IMR-90 (cell line): Measurements from ENCODE around the gene OR2T4. TPM values are rescaled to one million over a fixed set of nuclear protein-coding genes. Genes with fewer than 3 reads are reported as not detected.

Experiments
- ATAC-seq: fragments of 200-7000 bp; cut with Tn5 transposase; 2 replicates; pipeline ENCODE4 v1.9.1; 2020; ENCODE audit warnings: low read depth, mild to moderate bottlenecking, moderate library complexity
- BruUV-seq: library from RNA; stranded (reverse); fragments of 400-500 nt; replicated peaks from 2 replicates; lab custom pipeline; 2021; lab: Mats Ljungman, UMichigan
- CTCF ChIA-PET: fragments of 300-600 bp; formaldehyde crosslinking; extraction: SDS; loops from one replicate; lab custom pipeline; 2021; ENCODE audit warnings: antibody characterized with exemption; lab: Yijun Ruan, JAX
- POLR2A ChIA-PET: fragments of 300-600 bp; sonication (Branson Sonifier 250); formaldehyde crosslinking; loops from one replicate; lab custom pipeline; 2022; ENCODE audit warnings: antibody characterized with exemption; ENCODE audit not compliant: unreplicated experiment; lab: Charles Lee
- DNase-seq: peaks from one replicate; pipeline ENCODE4 v3.0.0; 2013
- H2AFZ ChIP-seq: replicated peaks from 2 replicates; pipeline ENCODE3; 2013; ENCODE audit warnings: low read length, mild to moderate bottlenecking; ENCODE audit not compliant: poor library complexity
- H2AK5ac ChIP-seq: 2 replicates; pipeline ENCODE4 v1.6.1; 2013; ENCODE audit warnings: low read depth, low read length, inconsistent platforms
- H2AK9ac ChIP-seq: replicated peaks from 2 replicates; pipeline ENCODE3; 2013; ENCODE audit warnings: mild to moderate bottlenecking, low read depth, low read length, moderate library complexity; ENCODE audit not compliant: poor library complexity
- H2BK120ac ChIP-seq: 2 replicates; pipeline ENCODE4 v1.6.1; 2013; ENCODE audit warnings: low read depth, low read length, inconsistent platforms
- H2BK15ac ChIP-seq: 3 replicates; pipeline ENCODE4 v1.6.1; 2013; ENCODE audit warnings: low read depth, low read length, inconsistent platforms
- H2BK20ac ChIP-seq: 2 replicates; pipeline ENCODE4 v1.6.1; 2013; ENCODE audit warnings: low read depth, mild to moderate bottlenecking, inconsistent platforms, low read length, moderate library complexity
- H2BK5ac ChIP-seq: 2 replicates; pipeline ENCODE4 v1.6.1; 2013; ENCODE audit warnings: mild to moderate bottlenecking, low read depth, low read length, inconsistent platforms; ENCODE audit not compliant: poor library complexity, severe bottlenecking
- H3K14ac ChIP-seq: replicated peaks from 2 replicates; pipeline ENCODE4 v1.6.1; 2013; ENCODE audit warnings: low read depth, low read length, inconsistent platforms
- H3K18ac ChIP-seq: 2 replicates; pipeline ENCODE4 v1.6.1; 2013; ENCODE audit warnings: low read depth, low read length, control low read depth
- H3K23ac ChIP-seq: 2 replicates; pipeline ENCODE4 v1.6.1; 2013; ENCODE audit warnings: low read depth, low read length, inconsistent platforms
- H3K27ac ChIP-seq: 2 replicates; pipeline ENCODE4 v1.5.1; 2013; ENCODE audit warnings: mild to moderate bottlenecking, control low read depth, low read length; ENCODE audit not compliant: insufficient read depth
- H3K27me3 ChIP-seq: 2 replicates; pipeline ENCODE4 v1.6.1; 2013; ENCODE audit warnings: low read length; ENCODE audit not compliant: control insufficient read depth, insufficient read depth
- H3K36me3 ChIP-seq: 2 replicates; pipeline ENCODE4 v1.6.1; 2013; ENCODE audit warnings: low read length, mixed read lengths; ENCODE audit not compliant: control insufficient read depth, insufficient read depth
- H3K4ac ChIP-seq: 2 replicates; pipeline ENCODE4 v1.6.1; 2013; ENCODE audit warnings: low read depth, low read length, inconsistent platforms
- H3K4me1 ChIP-seq: 2 replicates; pipeline ENCODE4 v1.6.1; 2013; ENCODE audit warnings: low read length, mixed read lengths; ENCODE audit not compliant: control insufficient read depth, insufficient read depth
- H3K4me2 ChIP-seq: 2 replicates; pipeline ENCODE4 v1.6.1; 2013; ENCODE audit warnings: low read depth, mild to moderate bottlenecking, control low read depth, low read length, moderate library complexity
- H3K4me3 ChIP-seq: 2 replicates; pipeline ENCODE4 v1.5.1; 2013; ENCODE audit warnings: low read depth, mild to moderate bottlenecking, control low read depth, low read length, moderate library complexity; ENCODE audit not compliant: insufficient read depth
- H3K56ac ChIP-seq: 2 replicates; pipeline ENCODE4 v1.6.1; 2013; ENCODE audit warnings: low read length, inconsistent platforms; ENCODE audit not compliant: insufficient read depth; ENCODE audit errors: extremely low read depth
- H3K79me1 ChIP-seq, 2 experiments: 2 replicates each; pipeline ENCODE4 v1.6.1; 2013; ENCODE audit warnings: low read length in 2 of 2, inconsistent platforms in 1 of 2, low read depth in 1 of 2
- H3K9ac ChIP-seq: 2 replicates; pipeline ENCODE4 v1.6.1; 2013; ENCODE audit warnings: low read depth, low read length, control low read depth
- H3K9me1 ChIP-seq: 2 replicates; pipeline ENCODE4 v1.6.1; 2013; ENCODE audit warnings: low read length, inconsistent platforms; ENCODE audit not compliant: insufficient read depth
- H3K9me3 ChIP-seq: 2 replicates; pipeline ENCODE4 v1.6.1; 2013; ENCODE audit warnings: low read length; ENCODE audit not compliant: control insufficient read depth, insufficient read depth
- H4K20me1 ChIP-seq: 2 replicates; pipeline ENCODE4 v1.6.1; 2013; ENCODE audit warnings: low read length, inconsistent platforms; ENCODE audit not compliant: insufficient read depth
- H4K5ac ChIP-seq: 2 replicates; pipeline ENCODE4 v1.6.1; 2013; ENCODE audit warnings: mild to moderate bottlenecking, low read depth, low read length, control low read depth
- H4K8ac ChIP-seq, 2 experiments: 2 replicates each; pipeline ENCODE4 v1.6.1; 2013; ENCODE audit warnings: low read depth in 2 of 2, low read length in 2 of 2, control low read depth in 1 of 2, inconsistent platforms in 1 of 2
- H4K91ac ChIP-seq: 2 replicates; pipeline ENCODE4 v1.6.1; 2013; ENCODE audit warnings: low read depth, low read length, inconsistent platforms; ENCODE audit not compliant: insufficient read depth
- CEBPB ChIP-seq: IDR thresholded peaks from 2 replicates; pipeline ENCODE4 v1.6.1; 2012; ENCODE audit warnings: low read depth, low read length, improper control_type of control experiment
- MAFK ChIP-seq: IDR thresholded peaks from 2 replicates; pipeline ENCODE4 v1.6.1; 2012; ENCODE audit warnings: low read depth, low read length, improper control_type of control experiment
- MAZ ChIP-seq: IDR thresholded peaks from 2 replicates; pipeline ENCODE4 v1.6.1; 2012; ENCODE audit warnings: low read depth, mild to moderate bottlenecking, low read length, improper control_type of control experiment, moderate library complexity, borderline replicate concordance
- MXI1 ChIP-seq: IDR thresholded peaks from 2 replicates; pipeline ENCODE4 v1.6.1; 2012; ENCODE audit warnings: low read depth, mild to moderate bottlenecking, low read length, moderate library complexity, borderline replicate concordance
- NFE2L2 ChIP-seq: fragments of 150-350 bp; IDR thresholded peaks from 2 replicates; pipeline ENCODE4 v1.6.1; 2016; ENCODE audit warnings: low read depth, mild to moderate bottlenecking, low read length
- RAD21 ChIP-seq: IDR thresholded peaks from 2 replicates; pipeline ENCODE4 v1.6.1; 2012; ENCODE audit warnings: low read length, improper control_type of control experiment
- RCOR1 ChIP-seq: IDR thresholded peaks from 2 replicates; pipeline ENCODE4 v1.6.1; 2012; ENCODE audit warnings: mild to moderate bottlenecking, low read length, improper control_type of control experiment; ENCODE audit not compliant: insufficient replicate concordance
- RFX5 ChIP-seq: IDR thresholded peaks from 2 replicates; pipeline ENCODE4 v1.8.0; 2012; ENCODE audit warnings: low read depth, mild to moderate bottlenecking, low read length, moderate library complexity
- SMC3 ChIP-seq: fragments of 150-350 bp; IDR thresholded peaks from 2 replicates; pipeline ENCODE4 v1.6.1; 2016; ENCODE audit warnings: low read depth, mild to moderate bottlenecking, antibody characterized with exemption, low read length, moderate library complexity
- WGBS, 2 experiments: methylation state at CpG; one replicate each; pipeline versions ENCODE4 v1.1.5 to v1.1.7; 2013; ENCODE audit warnings: missing lambda C conversion rate in 2 of 2; ENCODE audit not compliant: insufficient read length in 1 of 2; ENCODE audit errors: extremely low coverage in 2 of 2; 5-methylcytosine and 5-hydroxymethylcytosine counted together
- dilution Hi-C: fragments of 300-500 bp; cut with HindIII; formaldehyde crosslinking; loops from one replicate; pipeline ENCODE4 v1.14.3; 2018; ENCODE audit warnings: low sequenced_read_pairs; ENCODE audit not compliant: unreplicated experiment
- in situ Hi-C: fragments of 300-500 bp; cut with MboI; formaldehyde crosslinking; loops from 3 replicates; pipeline ENCODE4 v1.14.3; 2019; ENCODE audit warnings: low sequenced_read_pairs, inconsistent platforms, mixed read lengths
- intact Hi-C: fragments of 100-400 bp; cut with micrococcal nuclease; formaldehyde crosslinking; loops from 2 replicates; pipeline ENCODE4 v1.10.0; 2022
- polyA plus RNA-seq, 3 experiments: library from polyadenylated mRNA; depleted of rRNA; stranded (reverse); fragments of >200 nt; gene quantifications; 2 replicates each; pipeline ENCODE4 v1.2.3, GENCODE V29; 2012; ENCODE audit warnings: low replicate concordance in 1 of 3
- total RNA-seq: library from RNA; depleted of rRNA; stranded (reverse); fragments of >200 nt; gene quantifications from 2 replicates; pipeline ENCODE4 v1.2.3, GENCODE V29; 2012

The OR2T4 gene
- total and polyA plus RNA-seq, 2 of the 4 experiments (the other 2 are of a cell fraction): not detected

- no peak overlapping the region for H2BK5ac ChIP-seq
- no peak overlapping the region for H3K4me2 ChIP-seq
- H4K91ac ChIP-seq: no peak overlapping the region
- no peak overlapping the region for H2BK15ac ChIP-seq
- in situ Hi-C loops (no loop called here), intact Hi-C loops (no loop called here), dilution Hi-C loops (no loop called here)
- no peak for TF ChIP-seq RFX5
- no peak for TF ChIP-seq RCOR1
- TF ChIP-seq CEBPB: no peak
- no peak for TF ChIP-seq MAZ
- no peak for TF ChIP-seq MXI1
- TF ChIP-seq SMC3: no peak
- no peak for TF ChIP-seq RAD21
- no peak for TF ChIP-seq NFE2L2
- no peak for TF ChIP-seq MAFK
- no peak overlapping the region for H2BK120ac ChIP-seq
- H3K27me3 ChIP-seq: no peaks in the 10 kb centered on the region
- H3K14ac ChIP-seq: no peak overlapping the region
- no peaks in the 10 kb centered on the region for H3K9me1 ChIP-seq
- no peak overlapping the region for H4K5ac ChIP-seq
- H3K56ac ChIP-seq: no peak overlapping the region
- H4K8ac ChIP-seq: no peak overlapping the region
- no peak overlapping the region for H3K18ac ChIP-seq
- H3K27ac ChIP-seq: no peak overlapping the region
- H3K4me1 ChIP-seq: no peaks in the 10 kb centered on the region
- H2AK5ac ChIP-seq: no peak overlapping the region
- H3K36me3 ChIP-seq: no peaks in the 10 kb centered on the region
- no peak overlapping the region for H3K4me3 ChIP-seq
- no TSS peak for BruUV-seq
- DNase-seq: peak; percentile 19
- H2AK9ac ChIP-seq: no peak overlapping the region
- CTCF ChIA-PET: no interaction called here
- H3K9me3 ChIP-seq: peaks cover 15% of the 10 kb centered on the region
- no peak overlapping the region for H2BK20ac ChIP-seq
- WGBS, 2 experiments: 0% methylated on average over 1 of the region's 6 CpGs; no CpG with 5 or more reads in 1 of the 2 experiments
- no peaks in the 10 kb centered on the region for H4K20me1 ChIP-seq
- ATAC-seq: no peak
- no peak overlapping the region for H3K9ac ChIP-seq
- no peak overlapping the region for H3K4ac ChIP-seq
- H3K23ac ChIP-seq: no peak overlapping the region
- no peaks in the 10 kb centered on the region for H3K79me1 ChIP-seq
- no peak overlapping the region for H2AFZ ChIP-seq
- POLR2A ChIA-PET: no interaction called here
These were observed 42.6 kb downstream of the OR2T4 start for GRCh38 chr1:248404024-248404423.
